Epithelial cell of proximal tubule (primary cell): Measurements from ENCODE around the gene CCNG2. TPM values are rescaled to one million over a fixed set of nuclear protein-coding genes. Genes with fewer than 3 reads are reported as not detected.

ENCODE experiments used
- DNase-seq: peaks from one replicate; pipeline ENCODE4 v3.0.0-alpha.2; 2011; ENCODE audit warnings: low read depth
- H3K4me3 ChIP-seq: 2 replicates; pipeline ENCODE4 v1.5.1; 2011; ENCODE audit warnings: low read depth, mild to moderate bottlenecking, low read length
- CTCF ChIP-seq: conservative IDR thresholded peaks from 2 replicates; pipeline ENCODE4 v1.5.1; 2012; ENCODE audit warnings: low read depth, mild to moderate bottlenecking, low read length
- total RNA-seq: library from RNA; depleted of rRNA; stranded (reverse); fragments of >200 nt; gene quantifications from 2 replicates; pipeline ENCODE4 v1.2.3, GENCODE V29; 2015

CCNG2 gene
- total RNA-seq, 1 donor from 2014 or later: 22.1 TPM

GRCh38 chr4:77184974-77185373, 28.0 kb downstream of the CCNG2 start:
- no peak for TF ChIP-seq CTCF
- DNase-seq: no peak
- H3K4me3 ChIP-seq: no peak overlapping the region

GRCh38 chr4:77185686-77186085, 28.7 kb downstream of the CCNG2 start:
- TF ChIP-seq CTCF: no peak
- H3K4me3 ChIP-seq: no peak overlapping the region
- DNase-seq: no peak

- DNase-seq: no peak
- no peak for TF ChIP-seq CTCF
- no peak overlapping the region for H3K4me3 ChIP-seq
These were observed 30.3 kb downstream of the CCNG2 start for GRCh38 chr4:77187322-77187721.

- H3K4me3 ChIP-seq: no peak overlapping the region
- DNase-seq: no peak
- TF ChIP-seq CTCF: no peak
These were observed 31.7 kb downstream of the CCNG2 start for GRCh38 chr4:77188498-77189220.

- TF ChIP-seq CTCF: no peak
- no peak for DNase-seq
- no peak overlapping the region for H3K4me3 ChIP-seq
These were observed 32.4 kb downstream of the CCNG2 start for GRCh38 chr4:77189412-77189811.

GRCh38 chr4:77190053-77190452, 33.0 kb downstream of the CCNG2 start:
- DNase-seq: no peak
- TF ChIP-seq CTCF: no peak
- no peak overlapping the region for H3K4me3 ChIP-seq

- TF ChIP-seq CTCF: no peak
- no peak for DNase-seq
These were observed 36.0 kb downstream of the CCNG2 start for GRCh38 chr4:77193046-77193445.

More at GRCh38 chr4:77193046-77193445, 36.0 kb downstream of the CCNG2 start:
- H3K4me3 ChIP-seq: no peak overlapping the region
